Measurements from ENCODE around the gene SNX21. TPM values are rescaled to one million over a fixed set of nuclear protein-coding genes. Genes with fewer than 3 reads are reported as not detected.
"Not testable (repeated sequence)": the region's sequence is repeated elsewhere in the genome, so short reads cannot be mapped to it uniquely, and the experiment has no call there.

Gene SNX21
- total and polyA plus RNA-seq, 4 donors, result 15.9 to 34.4 (median 23.5) TPM

DNA sequence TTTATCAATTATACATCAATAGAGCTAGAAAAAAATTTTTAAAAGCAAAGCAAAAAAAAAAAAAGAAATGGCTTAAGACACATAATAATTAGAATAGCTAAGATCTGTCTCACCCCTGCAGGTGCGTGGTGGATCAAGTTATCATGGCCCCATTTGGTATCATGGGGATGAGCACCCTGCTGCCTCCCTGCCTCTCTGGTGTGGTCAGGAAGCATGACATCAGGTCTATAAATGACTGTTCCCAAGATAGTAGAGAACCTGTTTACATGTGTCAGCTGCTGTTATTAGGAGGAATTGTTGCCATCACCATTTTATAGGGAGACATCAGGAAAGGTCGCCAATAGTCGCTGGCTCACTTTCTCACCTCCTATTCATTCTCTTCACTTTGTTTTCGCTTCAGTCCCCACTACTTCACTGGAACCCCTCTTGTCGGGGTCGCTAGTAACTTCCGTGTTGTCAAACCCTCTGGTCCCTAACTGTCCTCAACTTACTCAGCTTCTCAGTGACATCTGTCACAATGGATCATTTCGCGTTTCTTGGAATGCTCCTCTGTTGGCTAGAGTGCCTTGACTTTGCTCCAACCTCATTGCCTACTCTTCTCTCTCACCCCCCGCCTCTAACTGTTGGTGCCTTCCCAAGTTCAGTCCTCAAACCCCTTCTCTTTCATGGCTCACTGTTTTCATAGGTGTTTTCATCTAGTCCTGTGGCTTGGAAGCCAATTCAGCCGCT, 37.1 kb upstream of the SNX21 start:
- peaks cover 0 to 8% (median 4%) of the 10 kb centered on the region in 5 donors for H3K4me1 ChIP-seq (ENCODE audit: control insufficient read depth in 5 of 5, insufficient read depth in 5 of 5, low read length in 5 of 5)
- H3K27me3 ChIP-seq (ENCODE audit: control insufficient read depth in 3 of 3, insufficient read depth in 3 of 3, low read length in 2 of 3), result no peaks in the 10 kb centered on the region
- WGBS, 2 donors, result 93 to 98% methylated on average over 11 of the region's 11 CpGs
- H3K9ac ChIP-seq (ENCODE audit: insufficient read depth in 1 of 2, low read length in 2 of 2), result no peak overlapping the region
- ATAC-seq (ENCODE audit: insufficient read depth, low FRiP score) (no peak), DNase-seq (no peak)
- peaks cover 15 to 23% (median 23%) of the 10 kb centered on the region in 4 donors for H3K36me3 ChIP-seq (ENCODE audit: control insufficient read depth in 4 of 4, insufficient read depth in 4 of 4, low read length in 4 of 4)
- H3K4me3 ChIP-seq, result no peak overlapping the region
- TF ChIP-seq, protein P1, sequence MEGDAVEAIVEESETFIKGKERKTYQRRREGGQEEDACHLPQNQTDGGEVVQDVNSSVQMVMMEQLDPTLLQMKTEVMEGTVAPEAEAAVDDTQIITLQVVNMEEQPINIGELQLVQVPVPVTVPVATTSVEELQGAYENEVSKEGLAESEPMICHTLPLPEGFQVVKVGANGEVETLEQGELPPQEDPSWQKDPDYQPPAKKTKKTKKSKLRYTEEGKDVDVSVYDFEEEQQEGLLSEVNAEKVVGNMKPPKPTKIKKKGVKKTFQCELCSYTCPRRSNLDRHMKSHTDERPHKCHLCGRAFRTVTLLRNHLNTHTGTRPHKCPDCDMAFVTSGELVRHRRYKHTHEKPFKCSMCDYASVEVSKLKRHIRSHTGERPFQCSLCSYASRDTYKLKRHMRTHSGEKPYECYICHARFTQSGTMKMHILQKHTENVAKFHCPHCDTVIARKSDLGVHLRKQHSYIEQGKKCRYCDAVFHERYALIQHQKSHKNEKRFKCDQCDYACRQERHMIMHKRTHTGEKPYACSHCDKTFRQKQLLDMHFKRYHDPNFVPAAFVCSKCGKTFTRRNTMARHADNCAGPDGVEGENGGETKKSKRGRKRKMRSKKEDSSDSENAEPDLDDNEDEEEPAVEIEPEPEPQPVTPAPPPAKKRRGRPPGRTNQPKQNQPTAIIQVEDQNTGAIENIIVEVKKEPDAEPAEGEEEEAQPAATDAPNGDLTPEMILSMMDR (IDR thresholded peaks at IDR 0.05; ENCODE audit: control extremely low read depth, extremely low read depth), result no peak
- H3K9me3 ChIP-seq (ENCODE audit: control insufficient read depth in 4 of 4, insufficient read depth in 3 of 4, low read length in 3 of 4), result no peaks in the 10 kb centered on the region
- no peak overlapping the region for H3K27ac ChIP-seq (ENCODE audit: low read depth in 1 of 2, low read length in 1 of 2)

DNA sequence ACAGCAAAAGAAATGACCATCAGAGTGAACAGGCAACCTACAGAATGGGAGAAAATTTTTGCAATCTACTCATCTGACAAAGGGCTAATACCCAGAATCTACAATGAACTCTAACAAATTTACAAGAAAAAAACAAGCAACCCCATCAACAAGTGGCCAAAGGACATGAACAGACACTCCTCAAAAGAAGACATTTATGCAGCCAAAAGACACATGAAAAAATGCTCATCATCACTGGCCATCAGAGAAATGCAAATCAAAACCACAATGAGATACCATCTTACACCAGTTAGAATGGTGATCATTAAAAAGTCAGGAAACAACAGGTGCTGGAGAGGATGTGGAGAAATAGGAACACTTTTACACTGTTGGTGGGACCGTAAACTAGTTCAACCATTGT, 36.1 kb upstream of the SNX21 start:
- H3K9ac ChIP-seq (ENCODE audit: insufficient read depth in 1 of 2, low read length in 2 of 2); H3K4me1 ChIP-seq (ENCODE audit: control insufficient read depth in 5 of 5, insufficient read depth in 5 of 5, low read length in 5 of 5); DNase-seq; H3K9me3 ChIP-seq (ENCODE audit: control insufficient read depth in 4 of 4, insufficient read depth in 3 of 4, low read length in 3 of 4); ATAC-seq (ENCODE audit: insufficient read depth, low FRiP score); H3K27me3 ChIP-seq (ENCODE audit: control insufficient read depth in 3 of 3, insufficient read depth in 3 of 3, low read length in 2 of 3); H3K4me3 ChIP-seq; H3K27ac ChIP-seq (ENCODE audit: low read depth in 1 of 2, low read length in 1 of 2): not testable (repeated sequence)
- no CpG with 5 or more reads among the region's 1 CpG for WGBS, 2 donors
- peaks cover 16 to 29% (median 27%) of the 10 kb centered on the region in 4 donors for H3K36me3 ChIP-seq (ENCODE audit: control insufficient read depth in 4 of 4, insufficient read depth in 4 of 4, low read length in 4 of 4)

DNA sequence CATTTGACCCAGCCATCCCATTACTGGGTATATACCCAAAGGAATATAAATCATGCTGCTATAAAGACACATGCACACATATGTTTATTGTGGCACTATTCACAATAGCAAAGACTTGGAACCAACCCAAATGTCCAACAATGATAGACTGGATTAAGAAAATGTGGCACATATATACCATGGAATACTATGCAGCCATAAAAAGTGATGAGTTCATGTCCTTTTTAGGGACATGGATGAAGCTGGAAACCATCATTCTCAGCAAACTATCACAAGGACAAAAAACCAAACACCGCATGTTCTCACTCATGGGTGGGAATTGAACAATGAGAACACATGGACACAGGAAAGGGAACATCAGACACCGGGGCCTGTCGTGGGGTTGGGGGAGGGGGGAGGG, 35.6 kb upstream of the SNX21 start:
- H3K9me3 ChIP-seq (ENCODE audit: control insufficient read depth in 4 of 4, insufficient read depth in 3 of 4, low read length in 3 of 4); H3K4me1 ChIP-seq (ENCODE audit: control insufficient read depth in 5 of 5, insufficient read depth in 5 of 5, low read length in 5 of 5); H3K4me3 ChIP-seq; H3K27ac ChIP-seq (ENCODE audit: low read depth in 1 of 2, low read length in 1 of 2); DNase-seq; H3K9ac ChIP-seq (ENCODE audit: insufficient read depth in 1 of 2, low read length in 2 of 2); ATAC-seq (ENCODE audit: insufficient read depth, low FRiP score); H3K27me3 ChIP-seq (ENCODE audit: control insufficient read depth in 3 of 3, insufficient read depth in 3 of 3, low read length in 2 of 3): not testable (repeated sequence)
- WGBS, 2 donors, result 85 to 94% methylated on average over 3 of the region's 3 CpGs
- peaks cover 20 to 31% (median 30%) of the 10 kb centered on the region in 4 donors for H3K36me3 ChIP-seq (ENCODE audit: control insufficient read depth in 4 of 4, insufficient read depth in 4 of 4, low read length in 4 of 4)

DNA sequence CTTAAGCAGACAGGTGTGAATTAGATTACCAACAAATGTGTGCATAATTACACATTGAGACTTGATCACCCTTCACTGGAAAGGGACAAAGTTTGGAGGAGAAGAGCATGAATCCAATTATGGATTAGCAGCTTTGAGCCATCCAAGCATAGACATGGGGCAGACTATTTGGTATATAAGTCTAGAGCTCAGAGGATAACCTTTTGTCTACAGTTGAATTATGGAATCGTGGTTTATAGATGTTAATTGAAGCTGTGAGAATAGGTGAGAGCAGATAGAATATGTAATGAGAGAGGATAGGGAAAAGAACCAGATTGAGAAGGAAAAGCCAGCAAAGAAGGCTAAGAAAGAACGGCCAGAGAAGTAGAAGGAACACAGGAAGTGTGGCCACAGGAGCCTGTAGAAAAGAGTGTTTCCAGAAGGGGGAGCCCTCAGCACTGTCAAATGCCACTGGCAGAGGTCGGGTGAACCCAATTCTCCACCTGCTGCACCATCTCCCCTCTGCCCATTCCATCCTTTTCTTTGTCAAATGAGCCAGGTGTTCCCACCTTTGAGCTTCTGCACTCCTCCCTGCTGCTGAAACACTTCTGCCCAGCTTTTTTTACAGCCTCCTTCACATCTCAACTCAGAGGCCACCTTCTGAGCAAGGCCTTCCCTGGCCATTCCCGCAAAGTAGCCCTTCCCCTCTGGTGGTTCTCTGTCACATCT, 34.5 kb upstream of the SNX21 start:
- WGBS, 2 donors, result 34 to 36% methylated on average over 4 of the region's 4 CpGs
- no peaks in the 10 kb centered on the region for H3K9me3 ChIP-seq (ENCODE audit: control insufficient read depth in 4 of 4, insufficient read depth in 3 of 4, low read length in 3 of 4)
- H3K9ac ChIP-seq (ENCODE audit: insufficient read depth in 1 of 2, low read length in 2 of 2), result no peak overlapping the region
- no peak overlapping the region for H3K4me3 ChIP-seq
- peaks cover 28 to 36% (median 35%) of the 10 kb centered on the region in 4 donors for H3K36me3 ChIP-seq (ENCODE audit: control insufficient read depth in 4 of 4, insufficient read depth in 4 of 4, low read length in 4 of 4)
- ATAC-seq (ENCODE audit: insufficient read depth, low FRiP score) (peak; percentile 75), DNase-seq (peak; percentile 39 to 59 (median 43))
- no peak overlapping the region for H3K27ac ChIP-seq (ENCODE audit: low read depth in 1 of 2, low read length in 1 of 2)
- H3K27me3 ChIP-seq (ENCODE audit: control insufficient read depth in 3 of 3, insufficient read depth in 3 of 3, low read length in 2 of 3), result no peaks in the 10 kb centered on the region
- H3K4me1 ChIP-seq (ENCODE audit: control insufficient read depth in 5 of 5, insufficient read depth in 5 of 5, low read length in 5 of 5), result no peaks in the 10 kb centered on the region
- TF ChIP-seq, protein P1 (IDR thresholded peaks at IDR 0.05; ENCODE audit: control extremely low read depth, extremely low read depth), result peak; percentile 46
